Upper lobe of right lung (tissue), 1 donor: ENCODE results near the gene COA8. TPM values are rescaled to one million over a fixed set of nuclear protein-coding genes. Genes with fewer than 3 reads are reported as not detected.

Experiments used
- ATAC-seq: fragments of 200-7000 bp; cut with Tn5 transposase; one replicate; pipeline ENCODE4 v1.9.1; 2020; ENCODE audit warnings: mild to moderate bottlenecking, moderate library complexity
- DNase-seq: peaks from one replicate; pipeline ENCODE4 v3.0.0-alpha.2; 2020
- H3K27ac ChIP-seq: fragments of 200-600 bp; one replicate; pipeline ENCODE4 v1.8.0; 2022
- H3K27me3 ChIP-seq: fragments of 200-600 bp; one replicate; pipeline ENCODE4 v1.8.0; 2022; ENCODE audit warnings: mild to moderate bottlenecking
- H3K36me3 ChIP-seq: fragments of 200-600 bp; one replicate; pipeline ENCODE4 v1.8.0; 2022
- H3K4me1 ChIP-seq: fragments of 200-600 bp; one replicate; pipeline ENCODE4 v1.8.0; 2022
- H3K4me3 ChIP-seq: fragments of 200-600 bp; one replicate; pipeline ENCODE4 v1.8.0; 2022; ENCODE audit warnings: mild to moderate bottlenecking
- H3K9me3 ChIP-seq: fragments of 200-600 bp; one replicate; pipeline ENCODE4 v1.8.0; 2022
- intact Hi-C: fragments of 100-400 bp; cut with DNase I; formaldehyde crosslinking; loops from one replicate; pipeline ENCODE4 v1.11.0; 2022
- total RNA-seq: library from RNA; stranded (reverse); fragmentation: NEBNext Ultra II Directional; extraction: Animal tissue kit (Norgen Biotek cat#: 25700); gene quantifications from one replicate; pipeline ENCODE4 v1.2.1, GENCODE V29; 2021
- TF ChIP-seq, protein P1 (sequence below): fragments of 200-600 bp; IDR thresholded peaks from one replicate; pipeline ENCODE4 v1.8.0; 2022; ENCODE audit warnings: antibody characterized with exemption
- donor health status: DM: no; HTN: yes; CAD: no; lungs with severe emphysema.

Gene COA8
- total RNA-seq, 1 donor from 2014 or later = 29.7 TPM

DNA sequence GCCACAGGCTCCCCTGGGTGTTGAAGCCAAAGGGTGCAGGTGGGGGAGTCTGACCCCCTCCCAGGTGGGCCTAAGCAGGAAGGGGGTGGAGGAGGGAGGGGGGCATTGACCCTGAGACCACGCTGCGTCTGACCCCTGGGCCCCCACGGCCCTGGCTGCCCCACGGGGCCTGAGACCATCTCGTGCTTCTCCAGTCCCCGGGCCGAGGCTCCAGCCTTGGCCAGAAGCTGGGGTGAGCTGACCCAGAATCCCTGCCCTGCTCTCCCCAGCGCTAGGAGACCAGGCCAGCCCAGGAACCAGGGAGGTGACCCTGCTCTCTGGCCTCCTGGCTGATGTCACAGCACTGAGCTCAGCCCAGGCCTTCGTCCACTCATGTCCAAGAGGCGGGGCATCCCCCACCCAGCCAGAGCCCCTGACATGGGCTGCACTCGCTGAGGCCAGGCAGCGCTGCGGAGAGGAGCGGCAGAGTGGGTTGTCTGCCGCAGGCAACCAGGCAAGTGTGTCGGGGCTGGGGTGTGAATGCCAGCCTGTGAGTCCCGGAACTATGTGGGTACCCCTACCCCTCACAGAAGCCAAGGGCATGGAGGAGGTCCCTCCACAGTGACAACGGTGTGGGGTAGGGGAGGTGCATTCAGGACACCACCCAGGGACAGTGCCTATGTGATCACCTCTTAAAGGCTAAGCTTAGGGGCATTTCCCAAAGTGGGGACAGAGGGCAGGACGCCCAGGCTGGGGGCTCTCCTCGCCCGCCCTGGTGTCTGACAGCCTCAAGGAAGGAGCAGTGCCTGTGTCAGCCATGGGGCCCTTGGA, 27.5 kb upstream of the COA8 start:
- ATAC-seq (no peak), DNase-seq (no peak)
- Histone ChIP-seq H3K27me3 (no peaks in the 10 kb centered on the region), H3K4me1 (peaks cover 19% of the 10 kb centered on the region), H3K4me3 (no peak overlapping the region), H3K36me3 (peaks cover 26% of the 10 kb centered on the region), H3K9me3 (no peaks in the 10 kb centered on the region), H3K27ac (no peak overlapping the region)
- TF ChIP-seq, protein P1, sequence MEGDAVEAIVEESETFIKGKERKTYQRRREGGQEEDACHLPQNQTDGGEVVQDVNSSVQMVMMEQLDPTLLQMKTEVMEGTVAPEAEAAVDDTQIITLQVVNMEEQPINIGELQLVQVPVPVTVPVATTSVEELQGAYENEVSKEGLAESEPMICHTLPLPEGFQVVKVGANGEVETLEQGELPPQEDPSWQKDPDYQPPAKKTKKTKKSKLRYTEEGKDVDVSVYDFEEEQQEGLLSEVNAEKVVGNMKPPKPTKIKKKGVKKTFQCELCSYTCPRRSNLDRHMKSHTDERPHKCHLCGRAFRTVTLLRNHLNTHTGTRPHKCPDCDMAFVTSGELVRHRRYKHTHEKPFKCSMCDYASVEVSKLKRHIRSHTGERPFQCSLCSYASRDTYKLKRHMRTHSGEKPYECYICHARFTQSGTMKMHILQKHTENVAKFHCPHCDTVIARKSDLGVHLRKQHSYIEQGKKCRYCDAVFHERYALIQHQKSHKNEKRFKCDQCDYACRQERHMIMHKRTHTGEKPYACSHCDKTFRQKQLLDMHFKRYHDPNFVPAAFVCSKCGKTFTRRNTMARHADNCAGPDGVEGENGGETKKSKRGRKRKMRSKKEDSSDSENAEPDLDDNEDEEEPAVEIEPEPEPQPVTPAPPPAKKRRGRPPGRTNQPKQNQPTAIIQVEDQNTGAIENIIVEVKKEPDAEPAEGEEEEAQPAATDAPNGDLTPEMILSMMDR = no peak
- intact Hi-C loops = no loop called here

DNA sequence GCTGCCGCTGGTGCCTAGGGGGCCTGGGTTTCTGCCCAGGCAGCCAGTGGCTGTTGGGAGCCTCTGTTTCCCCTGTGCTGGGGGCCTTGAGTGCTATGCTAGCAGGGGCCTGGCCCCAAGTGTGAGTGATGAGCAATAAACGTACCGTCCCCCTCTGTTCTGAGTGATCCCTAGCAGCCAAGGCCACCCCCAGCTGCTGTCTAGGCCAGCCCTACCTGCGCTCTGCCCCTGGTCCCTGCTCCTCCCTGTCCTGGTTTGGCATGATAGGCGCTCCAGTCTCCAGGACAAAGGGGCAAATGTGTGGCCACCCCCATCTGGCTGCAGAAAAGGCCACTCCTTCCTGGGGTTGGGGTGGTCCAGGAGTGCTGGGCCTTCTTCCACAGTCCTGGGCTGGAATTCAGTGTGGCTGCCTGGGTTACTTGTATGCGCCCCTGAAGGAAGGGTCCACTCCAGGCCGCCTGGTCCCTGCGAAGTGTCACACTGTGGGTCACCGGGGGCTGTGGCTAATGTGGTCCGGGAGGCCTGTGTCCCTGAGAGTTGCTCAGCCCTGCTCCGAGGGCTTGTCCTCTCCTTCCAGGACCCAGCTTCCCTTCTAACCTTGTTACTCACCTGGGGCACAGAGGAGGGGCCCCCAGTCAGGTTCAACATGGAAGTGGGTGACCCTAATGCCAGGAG, 26.7 kb upstream of the COA8 start:
- Histone ChIP-seq H3K36me3 (peaks cover 24% of the 10 kb centered on the region), H3K27me3 (no peaks in the 10 kb centered on the region), H3K27ac (no peak overlapping the region), H3K4me3 (no peak overlapping the region), H3K4me1 (peaks cover 24% of the 10 kb centered on the region), H3K9me3 (no peaks in the 10 kb centered on the region)
- DNase-seq (no peak), ATAC-seq (no peak)
- TF ChIP-seq, protein P1 = no peak
- intact Hi-C loops = no loop called here

DNA sequence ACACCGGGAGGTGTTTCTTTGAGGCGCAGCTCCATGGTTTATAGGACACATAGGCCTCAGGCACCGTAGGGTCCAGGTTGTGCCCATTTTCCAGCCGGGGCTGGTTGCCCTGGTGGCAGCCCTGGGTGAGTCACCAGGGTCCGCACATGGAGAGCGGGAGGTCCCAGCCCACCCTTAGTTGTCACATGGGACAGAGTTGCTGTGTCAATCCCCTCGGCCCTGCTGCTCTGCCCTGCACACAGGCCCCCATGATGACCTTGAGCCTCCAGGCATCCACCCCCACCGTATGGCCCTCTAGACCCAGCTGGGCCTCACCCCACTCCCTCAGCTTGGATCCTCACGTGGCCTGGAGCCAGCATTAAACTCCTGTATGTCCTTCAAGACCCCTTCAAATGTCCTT, 26.1 kb upstream of the COA8 start:
- no peak for DNase-seq
- peaks cover 21% of the 10 kb centered on the region for H3K36me3 ChIP-seq
- no peak overlapping the region for H3K27ac ChIP-seq
- ATAC-seq = no peak
- TF ChIP-seq, protein P1 = no peak
- no peaks in the 10 kb centered on the region for H3K9me3 ChIP-seq
- H3K4me3 ChIP-seq = no peak overlapping the region
- peaks cover 30% of the 10 kb centered on the region for H3K4me1 ChIP-seq
- intact Hi-C loops = no loop called here
- H3K27me3 ChIP-seq = no peaks in the 10 kb centered on the region

DNA sequence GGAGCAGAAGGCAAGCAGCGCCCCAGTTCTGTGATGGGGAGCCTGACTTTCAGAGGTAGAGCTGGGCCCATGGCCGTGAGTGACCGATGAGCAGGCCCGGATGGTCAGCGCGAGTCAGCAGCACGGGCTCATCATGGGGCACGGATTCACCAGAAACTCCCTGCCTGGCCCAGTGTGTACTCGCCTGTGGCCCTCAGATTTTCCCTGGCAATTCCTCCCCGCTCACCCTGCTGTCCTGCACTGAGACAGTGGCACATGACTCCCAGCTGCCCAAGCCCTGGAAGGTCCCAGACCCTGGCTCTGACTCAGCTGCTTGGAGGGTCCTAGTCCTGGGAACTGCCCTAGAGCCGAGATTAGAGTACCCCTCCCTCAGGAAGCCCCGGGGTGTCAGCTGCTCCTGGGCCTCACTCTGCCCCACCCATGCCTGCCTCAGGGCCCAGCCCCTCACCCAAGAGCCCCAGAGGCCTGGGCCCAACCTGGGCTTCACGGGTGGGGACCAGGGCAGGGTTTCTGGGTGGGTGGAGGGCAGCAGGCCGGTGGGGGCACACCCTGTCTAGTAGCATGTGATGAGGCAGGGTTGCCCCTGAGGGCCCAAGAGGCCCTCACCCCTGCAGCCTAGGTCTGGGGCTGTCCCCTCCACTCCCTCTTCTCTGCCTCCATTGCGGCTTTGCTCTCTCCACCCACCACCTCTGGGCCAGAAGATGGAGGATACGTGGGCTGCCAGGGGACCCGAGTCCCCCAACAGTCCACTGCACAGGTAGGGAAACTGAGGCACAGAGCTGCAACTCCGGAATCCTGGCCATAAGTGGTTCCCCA, 25.4 kb upstream of the COA8 start:
- peaks cover 21% of the 10 kb centered on the region for H3K36me3 ChIP-seq
- TF ChIP-seq, protein P1 = no peak
- H3K4me1 ChIP-seq = peaks cover 37% of the 10 kb centered on the region
- DNase-seq = no peak
- H3K27me3 ChIP-seq = no peaks in the 10 kb centered on the region
- ATAC-seq = no peak
- no peak overlapping the region for H3K4me3 ChIP-seq
- intact Hi-C loops = no loop called here
- H3K9me3 ChIP-seq = no peaks in the 10 kb centered on the region
- H3K27ac ChIP-seq = no peak overlapping the region

DNA sequence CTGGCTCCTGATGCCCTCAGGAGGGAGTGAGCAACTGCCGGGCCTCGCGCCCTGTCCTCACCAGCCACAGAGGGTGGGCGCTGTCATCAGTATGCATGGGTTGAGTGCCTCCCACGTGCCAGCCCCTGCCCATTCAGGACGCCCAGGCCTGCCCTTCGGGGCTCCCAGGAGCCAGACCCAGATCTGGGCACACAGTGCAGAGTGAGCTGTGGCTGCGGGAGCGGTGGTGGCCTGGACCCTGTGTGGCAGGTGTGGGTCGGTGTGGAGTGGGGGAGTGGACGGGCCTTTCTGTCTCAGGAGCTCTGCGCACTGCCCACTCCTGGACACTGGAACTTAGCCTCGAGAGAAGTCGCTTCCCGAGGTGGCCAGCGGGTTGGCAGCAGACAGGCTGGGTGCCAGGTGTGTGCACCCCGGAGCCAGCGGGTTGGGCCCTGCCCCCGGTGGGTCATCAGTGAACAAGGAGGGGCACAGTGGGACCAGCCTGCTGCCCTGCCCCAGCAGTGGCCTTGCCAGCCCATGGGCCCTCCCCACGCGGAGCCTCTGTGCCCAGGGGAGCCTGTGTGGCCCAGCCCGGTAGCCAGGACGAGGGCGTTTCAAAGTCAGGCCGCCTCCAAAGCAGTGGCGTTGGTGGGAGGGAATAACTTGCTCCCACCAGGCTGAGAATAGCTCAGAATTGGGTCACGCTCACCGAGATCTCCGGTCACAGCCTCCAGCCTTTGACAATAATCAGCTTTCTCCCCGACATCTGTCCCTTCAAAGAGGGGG, 24.3 kb upstream of the COA8 start:
- Histone ChIP-seq H3K4me1 (peaks cover 48% of the 10 kb centered on the region), H3K27ac (peak overlapping the region; percentile 47), H3K27me3 (no peaks in the 10 kb centered on the region), H3K9me3 (no peaks in the 10 kb centered on the region), H3K36me3 (peaks cover 16% of the 10 kb centered on the region), H3K4me3 (no peak overlapping the region)
- intact Hi-C loops = no loop called here
- TF ChIP-seq, protein P1 = no peak
- DNase-seq (no peak), ATAC-seq (no peak)
